Adrenal gland (tissue), 5 donors: Measurements from ENCODE around the gene NME7.

Source experiments
- CTCF ChIP-seq, 6 experiments: fragments of 450-650 bp in 4 of 6; fragments of 200-600 bp in 2 of 6; sonication (generic) in 1 of 6; IDR thresholded peaks; 1 replicate in 5 of 6; 2 replicates in 1 of 6; pipeline versions ENCODE4 v1.5.1 to v1.8.0; 2016 to 2021; ENCODE audit warnings: antibody characterized with exemption in 6 of 6, mild to moderate bottlenecking in 2 of 6, moderate library complexity in 1 of 6
- POLR2A ChIP-seq, 2 donors: fragments of 450-650 bp; IDR thresholded peaks; one replicate each; pipeline ENCODE4 v1.6.1; 2017; ENCODE audit warnings: antibody characterized with exemption in 2 of 2, mild to moderate bottlenecking in 2 of 2, moderate library complexity in 1 of 2
- donor health status: DM: no; HTN: no; CAD: no.

DNA sequence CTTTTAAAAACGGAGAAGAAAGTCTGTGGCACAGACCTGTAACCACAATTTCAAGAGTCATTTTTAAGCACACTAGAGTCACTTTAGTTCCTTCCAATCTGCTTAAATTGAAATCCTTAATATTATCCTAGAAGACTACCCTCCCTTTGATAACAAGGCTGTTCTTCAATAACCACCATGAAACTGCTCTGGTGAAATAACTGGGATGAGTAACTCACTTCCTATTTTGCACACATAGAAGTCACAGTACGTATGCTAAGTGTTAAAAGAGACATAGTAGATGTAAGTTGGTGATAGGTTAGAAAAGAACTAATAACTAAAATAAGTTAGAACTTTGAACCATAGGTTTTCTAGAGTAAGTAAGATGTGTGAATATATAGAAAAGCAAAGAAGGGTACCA is 107.8 kb downstream of the NME7 start:
- no peak for TF ChIP-seq POLR2A (IDR thresholded peaks at IDR 0.05)
- no peak for TF ChIP-seq CTCF (IDR thresholded peaks at IDR 0.05)
